ENCODE results near the gene KCMF1.

KCMF1 gene

GRCh38 chr2:84986018-84986417 is 15.1 kb downstream of the KCMF1 start:
- DNase-seq = no peak

- no peak for DNase-seq
Measured at GRCh38 chr2:84989422-84989821, 18.5 kb downstream of the KCMF1 start.

- DNase-seq = no peak
Measured at GRCh38 chr2:84989927-84990326, 19.0 kb downstream of the KCMF1 start.

GRCh38 chr2:84991404-84992160 is 20.6 kb downstream of the KCMF1 start:
- no peak for DNase-seq

GRCh38 chr2:84995826-84996225 is 24.9 kb downstream of the KCMF1 start:
- no peak for DNase-seq

- DNase-seq = no peak
Measured at GRCh38 chr2:84996909-84997308, 25.9 kb downstream of the KCMF1 start.

- DNase-seq = no peak
Measured at GRCh38 chr2:84999553-84999955, 28.6 kb downstream of the KCMF1 start.

GRCh38 chr2:85001595-85001994 is 30.6 kb downstream of the KCMF1 start:
- no peak for DNase-seq

GRCh38 chr2:85002534-85002933 is 31.6 kb downstream of the KCMF1 start:
- DNase-seq = no peak

- no peak for DNase-seq
Measured at GRCh38 chr2:85008252-85008651, 37.3 kb downstream of the KCMF1 start.

- no peak for DNase-seq
Measured at GRCh38 chr2:85009019-85009618, 38.2 kb downstream of the KCMF1 start.

- DNase-seq = no peak
Measured at GRCh38 chr2:85010404-85010803, 39.4 kb downstream of the KCMF1 start.

GRCh38 chr2:85011098-85011497 is 40.1 kb downstream of the KCMF1 start:
- DNase-seq = no peak

GRCh38 chr2:85011747-85012146 is 40.8 kb downstream of the KCMF1 start:
- DNase-seq = no peak

GRCh38 chr2:85012431-85012830 is 41.5 kb downstream of the KCMF1 start:
- DNase-seq = no peak

GRCh38 chr2:85012855-85013254 is 41.9 kb downstream of the KCMF1 start:
- no peak for DNase-seq

GRCh38 chr2:85015653-85016360 is 44.8 kb downstream of the KCMF1 start:
- no peak for DNase-seq

- no peak for DNase-seq
Measured at GRCh38 chr2:85016446-85016845, 45.5 kb downstream of the KCMF1 start.

- no peak for DNase-seq
Measured at GRCh38 chr2:85017411-85018048, 46.6 kb downstream of the KCMF1 start.

- no peak for DNase-seq
Measured at GRCh38 chr2:85018049-85018447, 47.1 kb downstream of the KCMF1 start.

- DNase-seq = no peak
Measured at GRCh38 chr2:85019121-85019520, 48.2 kb downstream of the KCMF1 start.

GRCh38 chr2:85022232-85022631 is 51.3 kb downstream of the KCMF1 start:
- no peak for DNase-seq

- DNase-seq = no peak
Measured at GRCh38 chr2:85024372-85025047, 53.5 kb downstream of the KCMF1 start.

Measured in femur (tissue), 1 donor.